ENCODE measurements around the gene ANKRD45. TPM values are rescaled to one million over a fixed set of nuclear protein-coding genes. Genes with fewer than 3 reads are reported as not detected.
"Not testable (repeated sequence)": the region's sequence is repeated elsewhere in the genome, so short reads cannot be mapped to it uniquely, and the experiment has no call there.

Gene ANKRD45
- polyA plus RNA-seq (ENCODE audit: low read depth in 6 of 6) = not detected

- peaks cover 8 to 11% (median 9%) of the 10 kb centered on the region in 3 donors for H3K4me1 Mint-ChIP-seq
- peaks cover 17 to 57% (median 50%) of the 10 kb centered on the region in 3 donors for H3K27me3 Mint-ChIP-seq
- H3K9me3 Mint-ChIP-seq = peaks cover 0 to 3% (median 0%) of the 10 kb centered on the region in 7 donors
- no peak within 1 kb of the TSS for H3K27ac Mint-ChIP-seq
- peaks cover 0 to 7% of the 10 kb centered on the region in 2 donors for H3K36me3 Mint-ChIP-seq
- peak within 1 kb of the TSS in 6 of 8 donors; percentile 5 to 74 (median 54) for H3K4me3 Mint-ChIP-seq
- no peak for ATAC-seq (ENCODE audit: low read depth in 2 of 2)
- DNase-seq = peak; percentile 3
These were observed at the start of gene ANKRD45 for GRCh38 chr1:173669491-173669941. Gene ANKRD45 (minus strand): TSS chr1:173669851. CDS start chr1:173659418, 10,433 bp downstream.

GRCh38 chr1:173717238-173717637 is 47.6 kb upstream of the ANKRD45 start:
- peaks cover 21 to 38% (median 32%) of the 10 kb centered on the region in 3 donors for H3K4me1 Mint-ChIP-seq
- peak overlapping the region in 2 of 6 donors; percentile 56 to 85 for H3K27ac Mint-ChIP-seq
- no peak for ATAC-seq (ENCODE audit: low read depth in 2 of 2)
- H3K4me3 Mint-ChIP-seq = peak overlapping the region in 2 of 8 donors; percentile 2 to 69
- H3K9me3 Mint-ChIP-seq = peaks cover 0 to 3% (median 0%) of the 10 kb centered on the region in 7 donors
- H3K27me3 Mint-ChIP-seq = peaks cover 0 to 9% (median under 1%) of the 10 kb centered on the region in 3 donors
- H3K36me3 Mint-ChIP-seq = peaks cover 9 to 14% of the 10 kb centered on the region in 2 donors
- no peak for DNase-seq

- peak overlapping the region; percentile 86 to 97 (median 91) for H3K27ac Mint-ChIP-seq
- H3K27me3 Mint-ChIP-seq = peaks cover 10 to 27% (median 18%) of the 10 kb centered on the region in 3 donors
- peaks cover 3 to 5% of the 10 kb centered on the region in 2 donors for H3K36me3 Mint-ChIP-seq
- H3K9me3 Mint-ChIP-seq = peaks cover 0 to 3% (median 0%) of the 10 kb centered on the region in 7 donors
- DNase-seq (no peak), ATAC-seq (ENCODE audit: low read depth in 2 of 2) (no peak)
- peak overlapping the region; percentile 89 to 100 (median 96) for H3K4me3 Mint-ChIP-seq
- H3K4me1 Mint-ChIP-seq = peaks cover 17 to 36% (median 26%) of the 10 kb centered on the region in 3 donors
These were observed 45.8 kb upstream of the ANKRD45 start for GRCh38 chr1:173715538-173715844.

GRCh38 chr1:173714759-173715537 is 45.3 kb upstream of the ANKRD45 start, which contains the start of gene KLHL20:
Gene KLHL20 (plus strand): TSS chr1:173714981. CDS start chr1:173716044, 1,063 bp downstream.
- peak; percentile 93 to 94 for ATAC-seq (ENCODE audit: low read depth in 2 of 2)
- Mint-ChIP-seq H3K36me3 (peaks cover 0 to under 1% of the 10 kb centered on the region in 2 donors), H3K4me1 (peaks cover 12 to 32% (median 21%) of the 10 kb centered on the region in 3 donors), H3K9me3 (peaks cover 0 to 3% (median 0%) of the 10 kb centered on the region in 7 donors), H3K4me3 (peak within 1 kb of the TSS; percentile 89 to 100 (median 96)), H3K27ac (peak within 1 kb of the TSS; percentile 86 to 97 (median 91)), H3K27me3 (peaks cover 15 to 32% (median 23%) of the 10 kb centered on the region in 3 donors)
- DNase-seq = peak; percentile 81

GRCh38 chr1:173714441-173714758 is 44.7 kb upstream of the ANKRD45 start:
- H3K27me3 Mint-ChIP-seq = peaks cover 17 to 34% (median 26%) of the 10 kb centered on the region in 3 donors
- H3K9me3 Mint-ChIP-seq = peaks cover 0 to 3% (median 0%) of the 10 kb centered on the region in 7 donors
- H3K4me3 Mint-ChIP-seq = peak overlapping the region; percentile 89 to 100 (median 96)
- no peak for ATAC-seq (ENCODE audit: low read depth in 2 of 2)
- peaks cover 11 to 32% (median 19%) of the 10 kb centered on the region in 3 donors for H3K4me1 Mint-ChIP-seq
- H3K36me3 Mint-ChIP-seq = no peaks in the 10 kb centered on the region
- no peak for DNase-seq
- H3K27ac Mint-ChIP-seq = peak overlapping the region; percentile 86 to 97 (median 91)

GRCh38 chr1:173708787-173709186 is 39.1 kb upstream of the ANKRD45 start:
- H3K4me3 Mint-ChIP-seq = no peak overlapping the region
- no peak overlapping the region for H3K27ac Mint-ChIP-seq
- no peak for ATAC-seq (ENCODE audit: low read depth in 2 of 2)
- no peaks in the 10 kb centered on the region for H3K36me3 Mint-ChIP-seq
- H3K4me1 Mint-ChIP-seq = no peaks in the 10 kb centered on the region
- no peaks in the 10 kb centered on the region for H3K9me3 Mint-ChIP-seq
- DNase-seq = no peak
- H3K27me3 Mint-ChIP-seq = peaks cover 35 to 50% (median 49%) of the 10 kb centered on the region in 3 donors

GRCh38 chr1:173705117-173705516 is 35.5 kb upstream of the ANKRD45 start:
- H3K4me3 Mint-ChIP-seq = no peak overlapping the region
- H3K4me1 Mint-ChIP-seq = no peaks in the 10 kb centered on the region
- H3K36me3 Mint-ChIP-seq = peaks cover 0 to 12% of the 10 kb centered on the region in 2 donors
- DNase-seq (no peak), ATAC-seq (ENCODE audit: low read depth in 2 of 2) (no peak)
- H3K9me3 Mint-ChIP-seq = peaks cover 0 to 8% (median 4%) of the 10 kb centered on the region in 7 donors
- no peak overlapping the region for H3K27ac Mint-ChIP-seq
- H3K27me3 Mint-ChIP-seq = peaks cover 21 to 44% (median 44%) of the 10 kb centered on the region in 3 donors

- ATAC-seq (ENCODE audit: low read depth in 2 of 2) (no peak), DNase-seq (no peak)
- Mint-ChIP-seq H3K36me3 (peaks cover 0 to 12% of the 10 kb centered on the region in 2 donors), H3K4me3 (peak overlapping the region in 1 of 8 donors; percentile 49), H3K4me1 (no peaks in the 10 kb centered on the region), H3K27ac (no peak overlapping the region), H3K9me3 (peaks cover 0 to 8% (median 4%) of the 10 kb centered on the region in 7 donors), H3K27me3 (peaks cover 21 to 52% (median 46%) of the 10 kb centered on the region in 3 donors)
These were observed 33.1 kb upstream of the ANKRD45 start for GRCh38 chr1:173702736-173703135.

GRCh38 chr1:173701299-173701698 is 31.6 kb upstream of the ANKRD45 start:
- H3K36me3 Mint-ChIP-seq = peaks cover 2 to 20% of the 10 kb centered on the region in 2 donors
- ATAC-seq (ENCODE audit: low read depth in 2 of 2); DNase-seq; H3K4me1 Mint-ChIP-seq; H3K27ac Mint-ChIP-seq; H3K4me3 Mint-ChIP-seq: not testable (repeated sequence)
- peaks cover 34 to 57% (median 52%) of the 10 kb centered on the region in 3 donors for H3K27me3 Mint-ChIP-seq
- peaks cover 4 to 12% (median 8%) of the 10 kb centered on the region in 7 donors for H3K9me3 Mint-ChIP-seq

GRCh38 chr1:173693238-173693637 is 23.6 kb upstream of the ANKRD45 start:
- H3K4me3 Mint-ChIP-seq = no peak overlapping the region
- peaks cover 5 to 7% (median 6%) of the 10 kb centered on the region in 3 donors for H3K4me1 Mint-ChIP-seq
- H3K27ac Mint-ChIP-seq = no peak overlapping the region
- no peak for DNase-seq
- ATAC-seq (ENCODE audit: low read depth in 2 of 2) = no peak
- peaks cover 7 to 11% of the 10 kb centered on the region in 2 donors for H3K36me3 Mint-ChIP-seq
- H3K27me3 Mint-ChIP-seq = peaks cover 40 to 47% (median 42%) of the 10 kb centered on the region in 3 donors
- H3K9me3 Mint-ChIP-seq = peaks cover 0 to 16% (median 6%) of the 10 kb centered on the region in 7 donors

- H3K27ac Mint-ChIP-seq = peak overlapping the region; percentile 16 to 98 (median 72)
- no peak for DNase-seq
- peaks cover 2 to 12% (median 3%) of the 10 kb centered on the region in 3 donors for H3K27me3 Mint-ChIP-seq
- H3K4me3 Mint-ChIP-seq = peak overlapping the region in 1 of 8 donors; percentile 54
- H3K9me3 Mint-ChIP-seq = peaks cover 0 to 8% (median 3%) of the 10 kb centered on the region in 7 donors
- peaks cover 0 to 4% of the 10 kb centered on the region in 2 donors for H3K36me3 Mint-ChIP-seq
- peaks cover 6 to 11% (median 8%) of the 10 kb centered on the region in 3 donors for H3K4me1 Mint-ChIP-seq
- no peak for ATAC-seq (ENCODE audit: low read depth in 2 of 2)
These were observed 18.6 kb upstream of the ANKRD45 start for GRCh38 chr1:173688300-173688699.

- H3K27ac Mint-ChIP-seq; H3K27me3 Mint-ChIP-seq; H3K4me3 Mint-ChIP-seq; DNase-seq; H3K36me3 Mint-ChIP-seq; H3K9me3 Mint-ChIP-seq; ATAC-seq (ENCODE audit: low read depth in 2 of 2): not testable (repeated sequence)
- peaks cover 6 to 11% (median 8%) of the 10 kb centered on the region in 3 donors for H3K4me1 Mint-ChIP-seq
These were observed 15.5 kb upstream of the ANKRD45 start for GRCh38 chr1:173685121-173685520.

GRCh38 chr1:173683838-173684237 is 14.2 kb upstream of the ANKRD45 start:
- not testable (repeated sequence) for H3K36me3 Mint-ChIP-seq; DNase-seq; ATAC-seq (ENCODE audit: low read depth in 2 of 2); H3K4me3 Mint-ChIP-seq
- H3K27me3 Mint-ChIP-seq = peaks cover 0 to 15% (median 8%) of the 10 kb centered on the region in 3 donors
- H3K4me1 Mint-ChIP-seq = peaks cover 5 to 10% (median 8%) of the 10 kb centered on the region in 3 donors
- peaks cover 3 to 15% (median 8%) of the 10 kb centered on the region in 7 donors for H3K9me3 Mint-ChIP-seq
- peak overlapping the region in 1 of 6 donors; percentile 47 for H3K27ac Mint-ChIP-seq

All from naive B cell (primary cell).